Stimulated activated memory B cell treated with anti-CD40 and anti-IgM and Interleukin-4, amounts not matched to agents 10 μg/mL and 1 μg/mL and 100 μg/mL, for 72 hours (primary cell): ENCODE results near the gene GOLGA8M.
"Not testable (repeated sequence)": the region's sequence is repeated elsewhere in the genome, so short reads cannot be mapped to it uniquely, and the experiment has no call there.

Source experiments
- ATAC-seq: fragments of 150-1000 bp; cut with Tn5 transposase; 2 replicates; pipeline ENCODE4 v1.10.0; 2021
- H3K27ac Mint-ChIP-seq: one replicate; pipeline ENCODE4 v1.8.0; 2022; ENCODE audit warnings: mild to moderate bottlenecking, mixed read lengths
- H3K27me3 Mint-ChIP-seq: one replicate; pipeline ENCODE4 v1.8.0; 2022; ENCODE audit warnings: mixed read lengths
- H3K36me3 Mint-ChIP-seq: one replicate; pipeline ENCODE4 v1.8.0; 2022; ENCODE audit warnings: mixed read lengths
- H3K4me1 Mint-ChIP-seq: one replicate; pipeline ENCODE4 v1.8.0; 2022; ENCODE audit warnings: mixed read lengths
- H3K4me3 Mint-ChIP-seq: one replicate; pipeline ENCODE4 v1.8.0; 2022; ENCODE audit warnings: mild to moderate bottlenecking, moderate library complexity, mixed read lengths
- H3K9me3 Mint-ChIP-seq: one replicate; pipeline ENCODE4 v1.8.0; 2022; ENCODE audit warnings: mixed read lengths

Gene GOLGA8M

GRCh38 chr15:28712270-28712669, at the start of gene GOLGA8M:
Gene GOLGA8M (minus strand): TSS chr15:28712421. CDS start chr15:28712323, 98 bp downstream.
- H3K27me3 Mint-ChIP-seq, H3K27ac Mint-ChIP-seq, H3K4me1 Mint-ChIP-seq, H3K9me3 Mint-ChIP-seq, ATAC-seq, H3K36me3 Mint-ChIP-seq, H3K4me3 Mint-ChIP-seq: not testable (repeated sequence)

GRCh38 chr15:28742890-28743289, 30.7 kb upstream of the GOLGA8M start:
- H3K4me1 Mint-ChIP-seq, ATAC-seq, H3K27me3 Mint-ChIP-seq, H3K36me3 Mint-ChIP-seq, H3K27ac Mint-ChIP-seq, H3K4me3 Mint-ChIP-seq, H3K9me3 Mint-ChIP-seq: not testable (repeated sequence)

- H3K4me3 Mint-ChIP-seq, result peak overlapping the region; percentile 75
- not testable (repeated sequence) for H3K9me3 Mint-ChIP-seq, H3K4me1 Mint-ChIP-seq, H3K27me3 Mint-ChIP-seq, H3K36me3 Mint-ChIP-seq
- peak overlapping the region; percentile 80 for H3K27ac Mint-ChIP-seq
- ATAC-seq, result peak; percentile 68
Observed at GRCh38 chr15:28738590-28739292, 26.5 kb upstream of the GOLGA8M start.

GRCh38 chr15:28738200-28738561, 26.0 kb upstream of the GOLGA8M start:
- peak overlapping the region; percentile 75 for H3K4me3 Mint-ChIP-seq
- H3K27ac Mint-ChIP-seq, result peak overlapping the region; percentile 80
- H3K27me3 Mint-ChIP-seq, H3K36me3 Mint-ChIP-seq, H3K4me1 Mint-ChIP-seq, ATAC-seq, H3K9me3 Mint-ChIP-seq: not testable (repeated sequence)

GRCh38 chr15:28737521-28738199, 25.4 kb upstream of the GOLGA8M start:
- not testable (repeated sequence) for H3K4me1 Mint-ChIP-seq, H3K36me3 Mint-ChIP-seq, H3K27me3 Mint-ChIP-seq, H3K9me3 Mint-ChIP-seq, H3K4me3 Mint-ChIP-seq
- peak; percentile 81 for ATAC-seq
- H3K27ac Mint-ChIP-seq, result peak overlapping the region; percentile 80

- not testable (repeated sequence) for ATAC-seq
Observed at GRCh38 chr15:28728061-28728460, 15.8 kb upstream of the GOLGA8M start.

GRCh38 chr15:28727026-28727425, 14.8 kb upstream of the GOLGA8M start:
- ATAC-seq, H3K36me3 Mint-ChIP-seq, H3K27me3 Mint-ChIP-seq, H3K27ac Mint-ChIP-seq, H3K4me1 Mint-ChIP-seq, H3K9me3 Mint-ChIP-seq, H3K4me3 Mint-ChIP-seq: not testable (repeated sequence)

More at GRCh38 chr15:28728061-28728460, 15.8 kb upstream of the GOLGA8M start:
- not testable (repeated sequence) for H3K27ac Mint-ChIP-seq, H3K9me3 Mint-ChIP-seq, H3K36me3 Mint-ChIP-seq, H3K4me3 Mint-ChIP-seq, H3K4me1 Mint-ChIP-seq, H3K27me3 Mint-ChIP-seq

- Mint-ChIP-seq H3K4me3 (no peak overlapping the region), H3K4me1 (peaks cover 4% of the 10 kb centered on the region), H3K9me3 (no peaks in the 10 kb centered on the region), H3K36me3 (no peaks in the 10 kb centered on the region), H3K27me3 (no peaks in the 10 kb centered on the region), H3K27ac (no peak overlapping the region)
- ATAC-seq, result no peak
Observed at GRCh38 chr15:28726102-28726501, 13.9 kb upstream of the GOLGA8M start.

- Mint-ChIP-seq H3K27me3 (no peaks in the 10 kb centered on the region), H3K9me3 (no peaks in the 10 kb centered on the region), H3K4me1 (peaks cover 4% of the 10 kb centered on the region), H3K27ac (no peak overlapping the region), H3K36me3 (no peaks in the 10 kb centered on the region), H3K4me3 (no peak overlapping the region)
- no peak for ATAC-seq
Observed at GRCh38 chr15:28725556-28725955, 13.3 kb upstream of the GOLGA8M start.

- H3K36me3 Mint-ChIP-seq, H3K4me3 Mint-ChIP-seq, ATAC-seq, H3K27me3 Mint-ChIP-seq, H3K9me3 Mint-ChIP-seq, H3K27ac Mint-ChIP-seq, H3K4me1 Mint-ChIP-seq: not testable (repeated sequence)
Observed at GRCh38 chr15:28723986-28724385, 11.8 kb upstream of the GOLGA8M start.

- H3K4me1 Mint-ChIP-seq, H3K36me3 Mint-ChIP-seq, H3K27ac Mint-ChIP-seq, H3K27me3 Mint-ChIP-seq, H3K4me3 Mint-ChIP-seq, ATAC-seq, H3K9me3 Mint-ChIP-seq: not testable (repeated sequence)
Observed at GRCh38 chr15:28719626-28720025, 7.4 kb upstream of the GOLGA8M start.

- not testable (repeated sequence) for H3K4me3 Mint-ChIP-seq, ATAC-seq, H3K4me1 Mint-ChIP-seq, H3K27ac Mint-ChIP-seq, H3K9me3 Mint-ChIP-seq, H3K27me3 Mint-ChIP-seq, H3K36me3 Mint-ChIP-seq
Observed at GRCh38 chr15:28718576-28718975, 6.4 kb upstream of the GOLGA8M start.

GRCh38 chr15:28714176-28714575, 2.0 kb upstream of the GOLGA8M start:
- not testable (repeated sequence) for ATAC-seq, H3K9me3 Mint-ChIP-seq, H3K4me3 Mint-ChIP-seq, H3K27me3 Mint-ChIP-seq, H3K4me1 Mint-ChIP-seq, H3K36me3 Mint-ChIP-seq, H3K27ac Mint-ChIP-seq

- H3K27me3 Mint-ChIP-seq, H3K36me3 Mint-ChIP-seq, ATAC-seq, H3K27ac Mint-ChIP-seq, H3K4me1 Mint-ChIP-seq, H3K9me3 Mint-ChIP-seq, H3K4me3 Mint-ChIP-seq: not testable (repeated sequence)
Observed at GRCh38 chr15:28703927-28704326, 8.3 kb downstream of the GOLGA8M start.

- not testable (repeated sequence) for H3K4me3 Mint-ChIP-seq, ATAC-seq, H3K27me3 Mint-ChIP-seq, H3K9me3 Mint-ChIP-seq, H3K27ac Mint-ChIP-seq, H3K4me1 Mint-ChIP-seq, H3K36me3 Mint-ChIP-seq
Observed at GRCh38 chr15:28702427-28702826, 9.8 kb downstream of the GOLGA8M start.

GRCh38 chr15:28694006-28694751, 18.0 kb downstream of the GOLGA8M start:
- not testable (repeated sequence) for ATAC-seq, H3K4me3 Mint-ChIP-seq, H3K27me3 Mint-ChIP-seq, H3K9me3 Mint-ChIP-seq, H3K4me1 Mint-ChIP-seq, H3K27ac Mint-ChIP-seq, H3K36me3 Mint-ChIP-seq
